OCI-LY1 (cell line): Measurements from ENCODE around the gene WDR44.

Experiments used
- H2AFZ ChIP-seq: fragments of 200-600 bp; sonication (generic), shearing (Covaris generic); 2 replicates; pipeline ENCODE4 v1.6.0; 2014; ENCODE audit warnings: antibody characterized with exemption, mild to moderate bottlenecking, low read length
- H3F3A ChIP-seq: fragments of 200-600 bp; sonication (generic), shearing (Covaris generic); 2 replicates; pipeline ENCODE4 v1.6.0; 2014; ENCODE audit warnings: mild to moderate bottlenecking, antibody characterized with exemption, low read length, moderate library complexity; ENCODE audit not compliant: insufficient read depth
- H3K27ac ChIP-seq: fragments of 200-600 bp; sonication (generic); 2 replicates; pipeline ENCODE4 v1.5.1; 2014; ENCODE audit warnings: low read length, mixed run types, mild to moderate bottlenecking, low read depth; ENCODE audit not compliant: poor library complexity, severe bottlenecking
- H3K27me3 ChIP-seq: fragments of 200-600 bp; sonication (generic); 2 replicates; pipeline ENCODE4 v1.6.0; 2014; ENCODE audit warnings: antibody characterized with exemption, mild to moderate bottlenecking, low read length, moderate library complexity; ENCODE audit not compliant: insufficient read depth
- H3K36me3 ChIP-seq: fragments of 200-600 bp; sonication (generic); 2 replicates; pipeline ENCODE4 v1.6.1; 2014; ENCODE audit warnings: mild to moderate bottlenecking, antibody characterized with exemption, low read length, moderate library complexity, mixed read lengths; ENCODE audit not compliant: insufficient read depth
- H3K4me1 ChIP-seq: fragments of 200-600 bp; sonication (generic); 2 replicates; pipeline ENCODE4 v1.5.1; 2014; ENCODE audit warnings: mild to moderate bottlenecking, low read length, moderate library complexity; ENCODE audit not compliant: insufficient read depth, severe bottlenecking
- H3K4me2 ChIP-seq: fragments of 200-600 bp; sonication (generic), shearing (Covaris generic); 2 replicates; pipeline ENCODE4 v1.6.1; 2014; ENCODE audit warnings: low read length
- H3K4me3 ChIP-seq: fragments of 200-600 bp; sonication (generic); 2 replicates; pipeline ENCODE4 v1.5.1; 2014; ENCODE audit warnings: low read length, low read depth, mild to moderate bottlenecking, mixed read lengths; ENCODE audit not compliant: poor library complexity, severe bottlenecking
- H3K79me2 ChIP-seq: fragments of 200-600 bp; shearing (Covaris generic); 2 replicates; pipeline ENCODE4 v1.6.1; 2016; ENCODE audit warnings: mixed run types, low read length, mixed read lengths; ENCODE audit not compliant: insufficient read depth
- H3K9ac ChIP-seq: fragments of 200-600 bp; sonication (generic), shearing (Covaris generic); 2 replicates; pipeline ENCODE4 v1.6.1; 2014; ENCODE audit warnings: mild to moderate bottlenecking, low read length, mixed read lengths
- H3K9me2 ChIP-seq: fragments of 200-600 bp; sonication (generic), shearing (Covaris generic); 2 replicates; pipeline ENCODE4 v1.6.1; 2014; ENCODE audit warnings: low read depth, mild to moderate bottlenecking, low read length, mixed read lengths
- H3K9me3 ChIP-seq: fragments of 200-600 bp; shearing (Covaris generic); 2 replicates; pipeline ENCODE4 v1.6.1; 2014; ENCODE audit warnings: low read length, mixed read lengths
- H4K20me1 ChIP-seq: fragments of 200-600 bp; sonication (generic), shearing (Covaris generic); 2 replicates; pipeline ENCODE4 v1.6.0; 2016; ENCODE audit warnings: mild to moderate bottlenecking, low read length; ENCODE audit not compliant: insufficient read depth
- CTCF ChIP-seq: fragments of 200-600 bp; sonication (generic), shearing (Covaris generic); IDR thresholded peaks from 2 replicates; pipeline ENCODE4 v1.5.1; 2017; ENCODE audit warnings: mild to moderate bottlenecking, antibody characterized with exemption, low read length, moderate library complexity, mixed read lengths
- EZH2 ChIP-seq: fragments of 200-600 bp; sonication (generic), shearing (Covaris generic); IDR thresholded peaks from 2 replicates; pipeline ENCODE4 v1.8.0; 2017; ENCODE audit warnings: borderline replicate concordance, mixed run types, mild to moderate bottlenecking, antibody characterized with exemption, low read length, moderate library complexity, mixed read lengths

WDR44 gene

GRCh38 chrX:118392716-118393115 is 46.8 kb downstream of the WDR44 start:
- H3K4me2 ChIP-seq: no peak overlapping the region

GRCh38 chrX:118396113-118396512 is 50.2 kb downstream of the WDR44 start:
- H2AFZ ChIP-seq: no peak overlapping the region
- no peak overlapping the region for H3K4me3 ChIP-seq
- H3K27me3 ChIP-seq: no peaks in the 10 kb centered on the region

More at GRCh38 chrX:118392716-118393115, 46.8 kb downstream of the WDR44 start:
- H3K9ac ChIP-seq: no peak overlapping the region
- no peak overlapping the region for H3K4me3 ChIP-seq
- no peaks in the 10 kb centered on the region for H3K9me3 ChIP-seq
- H2AFZ ChIP-seq: no peak overlapping the region
- H4K20me1 ChIP-seq: no peaks in the 10 kb centered on the region
- peaks cover 8% of the 10 kb centered on the region; the same call in 1 of the 2 replicates for H3K36me3 ChIP-seq
- H3K4me1 ChIP-seq: no peaks in the 10 kb centered on the region
- H3K9me2 ChIP-seq: no peaks in the 10 kb centered on the region
- H3K79me2 ChIP-seq: no peaks in the 10 kb centered on the region
- H3K27ac ChIP-seq: no peak overlapping the region
- no peaks in the 10 kb centered on the region for H3F3A ChIP-seq
- no peak for TF ChIP-seq EZH2
- TF ChIP-seq CTCF: no peak
- H3K27me3 ChIP-seq: no peaks in the 10 kb centered on the region

GRCh38 chrX:118418811-118419251 is 72.9 kb downstream of the WDR44 start:
- H2AFZ ChIP-seq: no peak overlapping the region
- H3K79me2 ChIP-seq: no peaks in the 10 kb centered on the region
- no peak overlapping the region for H3K9ac ChIP-seq
- H3K27ac ChIP-seq: no peak overlapping the region
- no peaks in the 10 kb centered on the region for H3F3A ChIP-seq
- no peaks in the 10 kb centered on the region for H3K4me1 ChIP-seq
- H3K27me3 ChIP-seq: no peaks in the 10 kb centered on the region
- no peaks in the 10 kb centered on the region for H3K9me2 ChIP-seq
- no peaks in the 10 kb centered on the region for H3K9me3 ChIP-seq
- H3K4me2 ChIP-seq: no peak overlapping the region
- H3K4me3 ChIP-seq: no peak overlapping the region
- no peaks in the 10 kb centered on the region for H3K36me3 ChIP-seq
- no peaks in the 10 kb centered on the region for H4K20me1 ChIP-seq
- TF ChIP-seq EZH2: no peak
- no peak for TF ChIP-seq CTCF

More at GRCh38 chrX:118396113-118396512, 50.2 kb downstream of the WDR44 start:
- Histone ChIP-seq H3K4me2 (no peak overlapping the region), H3K9me2 (no peaks in the 10 kb centered on the region), H3K27ac (no peak overlapping the region), H3K79me2 (no peaks in the 10 kb centered on the region), H3K9me3 (no peaks in the 10 kb centered on the region), H3K4me1 (no peaks in the 10 kb centered on the region), H3K36me3 (peaks cover 18% of the 10 kb centered on the region; the same call in 1 of the 2 replicates), H3F3A (no peaks in the 10 kb centered on the region), H3K9ac (no peak overlapping the region), H4K20me1 (no peaks in the 10 kb centered on the region)
- TF ChIP-seq EZH2: no peak
- no peak for TF ChIP-seq CTCF
